OCI-M1 (cell line): ENCODE measurements around the gene RICTOR.

Experiments
- DNase-seq: peaks from one replicate; lab custom pipeline; 2025; lab: John Stamatoyannopoulos, UW

Gene RICTOR, protein sequence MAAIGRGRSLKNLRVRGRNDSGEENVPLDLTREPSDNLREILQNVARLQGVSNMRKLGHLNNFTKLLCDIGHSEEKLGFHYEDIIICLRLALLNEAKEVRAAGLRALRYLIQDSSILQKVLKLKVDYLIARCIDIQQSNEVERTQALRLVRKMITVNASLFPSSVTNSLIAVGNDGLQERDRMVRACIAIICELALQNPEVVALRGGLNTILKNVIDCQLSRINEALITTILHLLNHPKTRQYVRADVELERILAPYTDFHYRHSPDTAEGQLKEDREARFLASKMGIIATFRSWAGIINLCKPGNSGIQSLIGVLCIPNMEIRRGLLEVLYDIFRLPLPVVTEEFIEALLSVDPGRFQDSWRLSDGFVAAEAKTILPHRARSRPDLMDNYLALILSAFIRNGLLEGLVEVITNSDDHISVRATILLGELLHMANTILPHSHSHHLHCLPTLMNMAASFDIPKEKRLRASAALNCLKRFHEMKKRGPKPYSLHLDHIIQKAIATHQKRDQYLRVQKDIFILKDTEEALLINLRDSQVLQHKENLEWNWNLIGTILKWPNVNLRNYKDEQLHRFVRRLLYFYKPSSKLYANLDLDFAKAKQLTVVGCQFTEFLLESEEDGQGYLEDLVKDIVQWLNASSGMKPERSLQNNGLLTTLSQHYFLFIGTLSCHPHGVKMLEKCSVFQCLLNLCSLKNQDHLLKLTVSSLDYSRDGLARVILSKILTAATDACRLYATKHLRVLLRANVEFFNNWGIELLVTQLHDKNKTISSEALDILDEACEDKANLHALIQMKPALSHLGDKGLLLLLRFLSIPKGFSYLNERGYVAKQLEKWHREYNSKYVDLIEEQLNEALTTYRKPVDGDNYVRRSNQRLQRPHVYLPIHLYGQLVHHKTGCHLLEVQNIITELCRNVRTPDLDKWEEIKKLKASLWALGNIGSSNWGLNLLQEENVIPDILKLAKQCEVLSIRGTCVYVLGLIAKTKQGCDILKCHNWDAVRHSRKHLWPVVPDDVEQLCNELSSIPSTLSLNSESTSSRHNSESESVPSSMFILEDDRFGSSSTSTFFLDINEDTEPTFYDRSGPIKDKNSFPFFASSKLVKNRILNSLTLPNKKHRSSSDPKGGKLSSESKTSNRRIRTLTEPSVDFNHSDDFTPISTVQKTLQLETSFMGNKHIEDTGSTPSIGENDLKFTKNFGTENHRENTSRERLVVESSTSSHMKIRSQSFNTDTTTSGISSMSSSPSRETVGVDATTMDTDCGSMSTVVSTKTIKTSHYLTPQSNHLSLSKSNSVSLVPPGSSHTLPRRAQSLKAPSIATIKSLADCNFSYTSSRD (N-terminal part only)

GRCh38 chr5:39074017-39074814, at the start of gene RICTOR:
Gene RICTOR (minus strand): TSS chr5:39074399. CDS start chr5:39074377, 22 bp downstream.
- peak; percentile 92 for DNase-seq

DNA sequence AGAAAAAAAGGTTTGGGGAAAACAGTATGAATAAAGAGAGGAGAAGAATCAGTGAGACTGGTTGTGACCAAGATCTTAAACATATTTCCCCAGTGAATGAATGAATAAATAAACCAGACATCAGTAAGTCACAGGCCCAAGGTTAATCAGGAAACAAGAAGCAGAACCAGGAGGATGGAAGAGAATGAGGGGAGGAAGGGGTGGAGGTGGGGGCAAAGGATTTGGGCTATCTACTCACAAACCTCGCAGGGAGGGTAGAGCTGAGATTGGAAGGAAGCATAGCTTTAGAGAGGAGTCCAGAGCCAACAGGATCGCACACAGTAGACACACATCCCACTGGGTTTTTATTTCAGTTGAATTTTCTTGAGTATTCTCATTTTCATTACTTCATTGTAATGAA, 47.7 kb upstream of the RICTOR start:
- no peak for DNase-seq

GRCh38 chr5:39121315-39121714, 47.1 kb upstream of the RICTOR start:
- no peak for DNase-seq

DNA sequence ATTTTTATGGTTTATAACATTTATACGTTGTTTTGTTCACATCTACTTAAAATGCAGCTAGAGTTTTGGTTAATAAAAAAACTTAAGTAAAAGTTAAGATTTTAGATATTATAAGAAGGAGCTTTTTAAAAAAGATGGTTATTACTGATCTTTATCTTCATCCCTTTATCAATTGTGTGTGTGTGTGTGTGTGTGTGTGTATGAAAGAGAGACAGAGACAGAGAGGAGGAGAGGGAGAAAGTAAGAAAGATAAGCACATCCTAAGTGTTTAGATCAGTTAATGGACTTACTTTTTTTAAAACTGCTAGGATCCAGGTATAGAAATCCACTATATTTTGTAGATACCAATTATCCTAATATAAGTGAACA, 45.8 kb upstream of the RICTOR start:
- peak; percentile 60 for DNase-seq

DNA sequence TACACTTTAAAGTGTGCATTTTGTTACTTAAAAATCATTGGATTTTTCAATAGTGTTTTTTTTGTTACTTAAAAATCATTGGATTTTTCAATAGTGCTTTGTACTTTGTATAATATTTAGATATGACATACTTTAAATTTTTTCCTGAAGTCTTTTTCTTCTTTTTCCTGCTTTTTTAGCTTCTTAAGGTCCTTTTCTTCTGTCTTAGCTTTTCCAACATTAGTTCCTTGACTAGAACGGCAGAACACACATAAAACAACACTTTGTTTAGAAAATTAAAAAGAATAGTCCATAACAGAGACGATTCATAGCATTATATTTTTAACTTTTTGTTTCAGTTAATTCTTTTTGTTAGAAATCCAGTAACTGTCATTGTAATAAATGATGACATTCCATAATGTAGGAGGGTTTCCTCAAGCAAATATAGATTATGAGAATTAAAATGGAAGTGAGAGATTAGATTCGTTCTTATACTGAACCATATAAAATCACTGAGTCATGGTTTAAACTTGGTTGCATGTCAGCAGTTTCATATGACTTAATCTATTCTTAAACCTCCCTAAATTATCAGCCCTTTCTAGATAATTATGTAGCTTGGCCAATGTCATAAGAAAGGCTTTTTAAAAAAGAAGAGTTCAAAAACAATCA, 45.3 kb upstream of the RICTOR start:
- DNase-seq = peak; percentile 83

DNA sequence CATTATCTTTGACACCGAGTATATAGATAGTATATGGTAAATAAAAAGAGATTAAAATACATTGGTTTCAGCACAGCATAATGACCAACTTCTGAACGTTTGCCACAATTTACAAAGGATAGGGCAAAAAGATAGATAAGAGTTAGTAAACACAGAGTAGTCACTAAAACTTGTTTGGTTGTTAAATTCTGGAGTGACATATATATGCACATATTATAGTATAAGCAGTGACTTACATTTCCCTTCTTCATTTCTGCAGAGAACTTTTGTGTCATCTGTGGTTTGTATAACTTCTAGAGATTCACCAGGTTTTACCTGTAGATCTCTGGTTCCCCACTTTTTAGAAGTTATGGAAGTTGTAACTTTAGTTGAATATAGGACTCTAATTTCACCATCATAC, 44.4 kb upstream of the RICTOR start:
- DNase-seq = peak; percentile 46

GRCh38 chr5:39117401-39117800, 43.2 kb upstream of the RICTOR start:
- DNase-seq = peak; percentile 81

- DNase-seq = peak; percentile 70
Observed at GRCh38 chr5:39116344-39117170, 42.4 kb upstream of the RICTOR start.

DNA sequence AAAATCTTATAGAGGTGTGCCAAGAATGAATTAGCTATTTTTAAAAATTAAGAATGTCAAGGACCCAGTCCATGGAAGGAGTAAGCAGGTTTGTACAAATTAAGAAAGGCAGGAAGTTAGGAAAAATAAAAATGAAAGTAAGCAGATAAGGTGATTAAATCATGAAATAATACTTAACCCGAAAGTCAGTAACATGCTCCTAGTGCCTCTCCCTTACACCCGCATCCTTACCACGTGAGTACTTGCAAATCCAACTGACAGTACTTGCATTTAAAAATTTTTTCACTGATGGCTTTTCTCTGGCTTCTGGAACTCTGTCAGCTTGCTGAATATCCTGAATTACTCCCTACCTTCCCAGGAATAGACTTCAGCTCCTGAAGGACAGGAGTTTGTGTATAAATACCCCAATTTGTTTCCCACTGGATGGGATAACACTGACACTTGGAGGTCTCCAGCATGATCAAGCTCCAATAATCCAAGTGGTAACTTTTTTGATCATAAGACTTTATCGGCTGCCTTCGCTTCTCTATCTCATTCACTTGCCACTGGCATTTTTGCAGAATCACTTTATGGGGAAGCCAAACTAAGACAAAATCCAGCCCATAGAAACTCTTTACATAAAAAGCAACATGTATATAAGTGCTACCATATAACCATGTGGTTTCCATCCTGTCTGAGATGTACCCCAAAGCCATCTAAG, 41.6 kb upstream of the RICTOR start:
- DNase-seq = peak; percentile 74

DNA sequence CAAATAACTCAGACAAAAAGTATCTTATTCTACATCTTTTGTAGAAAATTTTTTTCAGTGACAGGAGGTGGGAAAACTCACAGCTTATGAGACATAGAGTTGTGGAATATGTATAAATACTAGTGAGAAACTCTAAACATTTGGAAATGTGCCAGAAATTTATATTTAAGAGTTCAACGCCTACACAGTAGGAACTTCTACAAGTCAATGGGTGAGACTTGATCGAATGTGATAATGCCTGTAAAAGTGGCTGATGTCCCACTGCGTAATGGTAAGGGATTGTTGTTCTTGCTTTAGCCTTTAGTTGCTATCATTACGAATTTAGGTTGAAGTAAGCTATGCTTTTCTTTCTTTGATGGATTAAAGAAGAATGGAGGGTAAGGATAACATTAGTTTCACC, 40.0 kb upstream of the RICTOR start:
- DNase-seq = no peak

DNA sequence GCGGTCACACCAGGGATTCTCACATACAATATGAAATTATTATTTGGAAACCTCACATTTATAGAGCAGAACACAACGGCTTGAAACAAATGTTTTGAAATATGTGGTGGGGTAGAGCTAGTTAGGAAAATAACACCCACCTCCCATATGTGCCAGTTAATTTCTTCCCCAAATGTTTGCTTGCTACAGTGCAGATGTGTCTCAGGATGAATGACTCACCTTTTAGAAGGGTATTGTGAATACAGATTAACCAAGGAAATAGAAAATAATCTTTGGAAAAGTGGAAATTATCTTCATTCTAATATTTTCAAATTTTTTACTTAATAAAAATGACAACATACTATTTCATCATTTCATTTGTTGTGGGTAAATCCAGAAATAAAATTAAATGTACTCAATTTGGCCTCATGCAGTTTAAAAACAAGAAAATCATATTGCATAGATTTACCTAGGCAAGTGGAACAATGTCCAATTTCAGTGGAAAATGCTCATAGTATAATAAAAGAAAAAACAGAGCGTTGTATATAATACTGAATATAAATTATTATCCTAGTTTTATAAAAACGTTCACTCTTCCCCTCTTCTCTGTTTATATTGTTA, 39.3 kb upstream of the RICTOR start:
- DNase-seq = no peak

DNA sequence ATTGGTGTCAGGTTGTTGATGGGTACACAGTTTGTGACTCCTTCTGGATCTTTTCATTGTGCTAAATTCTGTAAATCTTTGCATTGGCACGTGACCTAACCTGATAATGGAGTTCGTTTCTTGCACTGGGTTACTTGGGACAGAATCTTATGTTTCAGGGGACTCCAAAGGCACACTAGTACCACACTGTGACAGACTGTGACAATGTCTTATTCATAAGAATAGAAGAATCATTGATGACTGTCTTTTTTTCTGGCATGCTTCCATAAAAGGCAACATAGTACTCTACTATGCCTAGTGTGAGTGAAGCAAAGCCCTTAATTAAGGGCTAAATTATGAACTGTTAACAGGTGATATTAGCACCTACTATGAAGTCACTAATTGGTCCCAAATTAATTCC, 35.4 kb upstream of the RICTOR start:
- no peak for DNase-seq

- DNase-seq = no peak
Observed at GRCh38 chr5:39108987-39109386, 34.8 kb upstream of the RICTOR start.

DNA sequence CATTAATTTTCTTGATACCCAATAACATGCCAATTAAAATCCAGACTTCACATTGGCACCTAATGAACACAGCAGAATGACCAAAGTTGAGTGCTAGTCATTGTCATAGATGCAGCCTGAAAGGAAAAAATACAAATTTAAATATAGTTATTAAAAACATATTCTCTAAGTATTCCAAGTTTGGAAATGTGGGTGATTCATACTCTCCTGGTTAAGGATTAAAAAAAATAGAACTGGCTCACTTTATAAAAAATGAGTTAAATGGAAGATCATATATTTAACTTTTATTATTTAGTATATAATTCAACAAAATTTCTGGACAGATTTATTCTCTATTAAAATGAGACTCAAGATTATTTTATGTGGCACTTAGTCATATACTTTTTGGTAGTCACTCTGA, 33.2 kb upstream of the RICTOR start:
- no peak for DNase-seq

DNA sequence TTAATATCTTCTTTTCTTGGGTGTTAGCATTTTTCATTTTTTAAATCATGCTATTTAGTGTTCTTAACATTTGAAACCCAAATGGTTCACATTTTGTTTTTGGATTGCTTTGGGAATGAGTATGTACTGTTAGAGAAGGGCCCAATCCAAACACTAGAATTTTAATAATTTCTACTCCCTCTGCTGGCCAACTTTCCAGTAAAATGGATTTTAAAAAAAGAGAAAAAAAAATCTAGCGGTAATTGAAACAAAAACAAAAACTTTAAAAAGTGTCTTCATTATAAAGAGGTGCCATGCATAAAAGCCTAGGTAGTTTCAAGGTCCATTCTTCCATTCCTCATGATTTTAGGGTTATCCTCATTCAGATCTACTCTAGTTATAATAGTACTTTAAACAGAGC, 32.1 kb upstream of the RICTOR start:
- DNase-seq = peak; percentile 21

GRCh38 chr5:39104221-39104620, 30.0 kb upstream of the RICTOR start:
- DNase-seq = no peak

DNA sequence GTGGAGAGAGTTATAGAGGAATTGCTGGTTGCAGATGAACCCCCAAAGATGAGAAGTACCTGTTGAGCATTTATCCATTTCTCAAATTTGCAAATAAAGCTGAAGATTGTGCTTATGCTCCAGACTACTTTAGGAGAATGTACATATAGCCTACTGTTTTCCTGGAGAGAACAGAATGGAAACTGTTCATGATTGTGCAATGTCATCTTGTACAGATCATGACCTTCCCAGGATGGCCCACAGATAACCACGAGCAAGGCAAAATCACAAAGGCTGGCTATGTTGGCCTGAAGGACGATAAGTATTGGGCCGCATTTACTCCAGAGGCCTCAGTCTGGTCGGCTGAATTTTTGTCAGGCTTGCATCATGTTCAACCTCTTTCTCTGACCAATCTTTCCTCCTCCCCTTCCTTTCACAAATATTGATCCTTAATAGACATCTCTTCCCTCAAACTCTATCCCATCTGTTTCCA, 28.5 kb upstream of the RICTOR start:
- DNase-seq = no peak

GRCh38 chr5:39100851-39101396, 26.7 kb upstream of the RICTOR start:
- no peak for DNase-seq
